Measurements from ENCODE around the gene GDPGP1.

- TF ChIP-seq SRF (IDR thresholded peaks at IDR 0.05; ENCODE audit: low read depth) (no peak), CEBPB (IDR thresholded peaks at IDR 0.05; ENCODE audit: low read depth) (no peak), RAD21 (IDR thresholded peaks at IDR 0.05; ENCODE audit: low read depth) (no peak), POLR2A (IDR thresholded peaks at IDR 0.05; ENCODE audit: borderline replicate concordance, extremely low read depth, insufficient read depth, insufficient read length) (no peak), ELF1 (IDR thresholded peaks at IDR 0.05; ENCODE audit: borderline replicate concordance, low read depth) (no peak), YY1 (IDR thresholded peaks at IDR 0.05; ENCODE audit: extremely low read depth, insufficient replicate concordance, low read depth, low read length) (no peak), CBX3 (IDR thresholded peaks at IDR 0.05; ENCODE audit: low read depth) (no peak)
- TF ChIP-seq, protein P1, sequence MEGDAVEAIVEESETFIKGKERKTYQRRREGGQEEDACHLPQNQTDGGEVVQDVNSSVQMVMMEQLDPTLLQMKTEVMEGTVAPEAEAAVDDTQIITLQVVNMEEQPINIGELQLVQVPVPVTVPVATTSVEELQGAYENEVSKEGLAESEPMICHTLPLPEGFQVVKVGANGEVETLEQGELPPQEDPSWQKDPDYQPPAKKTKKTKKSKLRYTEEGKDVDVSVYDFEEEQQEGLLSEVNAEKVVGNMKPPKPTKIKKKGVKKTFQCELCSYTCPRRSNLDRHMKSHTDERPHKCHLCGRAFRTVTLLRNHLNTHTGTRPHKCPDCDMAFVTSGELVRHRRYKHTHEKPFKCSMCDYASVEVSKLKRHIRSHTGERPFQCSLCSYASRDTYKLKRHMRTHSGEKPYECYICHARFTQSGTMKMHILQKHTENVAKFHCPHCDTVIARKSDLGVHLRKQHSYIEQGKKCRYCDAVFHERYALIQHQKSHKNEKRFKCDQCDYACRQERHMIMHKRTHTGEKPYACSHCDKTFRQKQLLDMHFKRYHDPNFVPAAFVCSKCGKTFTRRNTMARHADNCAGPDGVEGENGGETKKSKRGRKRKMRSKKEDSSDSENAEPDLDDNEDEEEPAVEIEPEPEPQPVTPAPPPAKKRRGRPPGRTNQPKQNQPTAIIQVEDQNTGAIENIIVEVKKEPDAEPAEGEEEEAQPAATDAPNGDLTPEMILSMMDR (IDR thresholded peaks at IDR 0.05 in 2 of 3, conservative IDR thresholded peaks at IDR 0.05 in 1 of 3; ENCODE audit: borderline replicate concordance in 1 of 3, insufficient read depth in 1 of 3, low read depth in 2 of 3, low read length in 2 of 3): no peak
- TF ChIP-seq, protein P2, sequence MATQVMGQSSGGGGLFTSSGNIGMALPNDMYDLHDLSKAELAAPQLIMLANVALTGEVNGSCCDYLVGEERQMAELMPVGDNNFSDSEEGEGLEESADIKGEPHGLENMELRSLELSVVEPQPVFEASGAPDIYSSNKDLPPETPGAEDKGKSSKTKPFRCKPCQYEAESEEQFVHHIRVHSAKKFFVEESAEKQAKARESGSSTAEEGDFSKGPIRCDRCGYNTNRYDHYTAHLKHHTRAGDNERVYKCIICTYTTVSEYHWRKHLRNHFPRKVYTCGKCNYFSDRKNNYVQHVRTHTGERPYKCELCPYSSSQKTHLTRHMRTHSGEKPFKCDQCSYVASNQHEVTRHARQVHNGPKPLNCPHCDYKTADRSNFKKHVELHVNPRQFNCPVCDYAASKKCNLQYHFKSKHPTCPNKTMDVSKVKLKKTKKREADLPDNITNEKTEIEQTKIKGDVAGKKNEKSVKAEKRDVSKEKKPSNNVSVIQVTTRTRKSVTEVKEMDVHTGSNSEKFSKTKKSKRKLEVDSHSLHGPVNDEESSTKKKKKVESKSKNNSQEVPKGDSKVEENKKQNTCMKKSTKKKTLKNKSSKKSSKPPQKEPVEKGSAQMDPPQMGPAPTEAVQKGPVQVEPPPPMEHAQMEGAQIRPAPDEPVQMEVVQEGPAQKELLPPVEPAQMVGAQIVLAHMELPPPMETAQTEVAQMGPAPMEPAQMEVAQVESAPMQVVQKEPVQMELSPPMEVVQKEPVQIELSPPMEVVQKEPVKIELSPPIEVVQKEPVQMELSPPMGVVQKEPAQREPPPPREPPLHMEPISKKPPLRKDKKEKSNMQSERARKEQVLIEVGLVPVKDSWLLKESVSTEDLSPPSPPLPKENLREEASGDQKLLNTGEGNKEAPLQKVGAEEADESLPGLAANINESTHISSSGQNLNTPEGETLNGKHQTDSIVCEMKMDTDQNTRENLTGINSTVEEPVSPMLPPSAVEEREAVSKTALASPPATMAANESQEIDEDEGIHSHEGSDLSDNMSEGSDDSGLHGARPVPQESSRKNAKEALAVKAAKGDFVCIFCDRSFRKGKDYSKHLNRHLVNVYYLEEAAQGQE (IDR thresholded peaks at IDR 0.05; ENCODE audit: low read depth): no peak
These were observed 5.0 kb upstream of the GDPGP1 start for GRCh38 chr15:90228960-90229359.

All from HCT116 (cell line).